OCI-LY1 (cell line): ENCODE data around the gene KLK2.

Experiments used
- CTCF ChIP-seq: fragments of 200-600 bp; sonication (generic), shearing (Covaris generic); IDR thresholded peaks from 2 replicates; pipeline ENCODE4 v1.5.1; 2017; ENCODE audit warnings: mild to moderate bottlenecking, antibody characterized with exemption, low read length, moderate library complexity, mixed read lengths
- EZH2 ChIP-seq: fragments of 200-600 bp; sonication (generic), shearing (Covaris generic); IDR thresholded peaks from 2 replicates; pipeline ENCODE4 v1.8.0; 2017; ENCODE audit warnings: borderline replicate concordance, mixed run types, mild to moderate bottlenecking, antibody characterized with exemption, low read length, moderate library complexity, mixed read lengths

DNA sequence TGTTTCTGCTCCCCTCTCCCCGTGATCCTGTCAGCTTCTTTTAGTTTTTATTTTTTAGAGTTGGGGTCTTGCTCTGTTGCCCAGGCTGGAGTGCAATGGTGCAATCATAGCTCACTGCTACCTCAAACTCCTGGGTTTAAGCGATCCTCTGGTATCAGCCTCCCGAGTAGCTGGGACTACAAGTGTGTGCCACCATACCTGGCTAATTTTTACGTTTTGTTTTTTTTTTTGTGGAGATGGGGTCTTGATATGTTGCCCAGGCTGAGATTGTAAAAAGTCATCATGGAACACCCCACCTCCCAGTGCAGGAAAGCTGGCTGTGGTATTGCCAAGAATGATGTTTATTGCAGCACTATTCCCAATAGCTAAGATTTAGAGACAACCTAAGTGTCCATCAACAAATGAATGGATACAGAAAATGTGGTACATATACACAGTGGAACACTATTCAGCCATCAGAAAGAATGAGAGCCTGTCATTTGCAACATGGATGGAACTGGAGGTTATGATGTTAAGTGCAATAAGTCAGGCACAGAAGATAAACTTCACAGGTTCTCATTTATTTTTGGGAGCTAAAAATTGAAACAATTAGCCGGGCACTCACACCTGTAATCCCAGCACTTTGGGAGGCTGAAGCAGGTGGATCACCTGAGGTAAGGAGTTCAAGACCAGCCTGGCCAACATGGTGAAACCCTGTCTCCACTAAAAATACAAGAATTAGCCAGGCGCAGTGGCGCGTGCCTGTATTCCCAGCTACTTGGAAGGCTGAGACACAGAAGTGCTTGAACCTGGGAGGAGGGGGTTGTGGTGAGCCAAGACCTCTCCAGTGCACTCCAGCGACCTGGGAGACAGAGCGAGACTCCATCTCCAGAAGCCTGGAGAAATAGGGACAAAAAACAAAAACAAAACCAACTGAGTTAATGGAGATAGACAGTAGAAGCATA is 33.3 kb upstream of the KLK2 start:
- TF ChIP-seq CTCF (no peak), EZH2 (no peak)
